ENCODE measurements around the gene VCAN. TPM values are rescaled to one million over a fixed set of nuclear protein-coding genes. Genes with fewer than 3 reads are reported as not detected.
"Not testable (repeated sequence)": the region's sequence is repeated elsewhere in the genome, so short reads cannot be mapped to it uniquely, and the experiment has no call there.

The VCAN gene
- total RNA-seq, 4 donors from 2014 or later: 26.8 to 148 (median 65.8) TPM

DNA sequence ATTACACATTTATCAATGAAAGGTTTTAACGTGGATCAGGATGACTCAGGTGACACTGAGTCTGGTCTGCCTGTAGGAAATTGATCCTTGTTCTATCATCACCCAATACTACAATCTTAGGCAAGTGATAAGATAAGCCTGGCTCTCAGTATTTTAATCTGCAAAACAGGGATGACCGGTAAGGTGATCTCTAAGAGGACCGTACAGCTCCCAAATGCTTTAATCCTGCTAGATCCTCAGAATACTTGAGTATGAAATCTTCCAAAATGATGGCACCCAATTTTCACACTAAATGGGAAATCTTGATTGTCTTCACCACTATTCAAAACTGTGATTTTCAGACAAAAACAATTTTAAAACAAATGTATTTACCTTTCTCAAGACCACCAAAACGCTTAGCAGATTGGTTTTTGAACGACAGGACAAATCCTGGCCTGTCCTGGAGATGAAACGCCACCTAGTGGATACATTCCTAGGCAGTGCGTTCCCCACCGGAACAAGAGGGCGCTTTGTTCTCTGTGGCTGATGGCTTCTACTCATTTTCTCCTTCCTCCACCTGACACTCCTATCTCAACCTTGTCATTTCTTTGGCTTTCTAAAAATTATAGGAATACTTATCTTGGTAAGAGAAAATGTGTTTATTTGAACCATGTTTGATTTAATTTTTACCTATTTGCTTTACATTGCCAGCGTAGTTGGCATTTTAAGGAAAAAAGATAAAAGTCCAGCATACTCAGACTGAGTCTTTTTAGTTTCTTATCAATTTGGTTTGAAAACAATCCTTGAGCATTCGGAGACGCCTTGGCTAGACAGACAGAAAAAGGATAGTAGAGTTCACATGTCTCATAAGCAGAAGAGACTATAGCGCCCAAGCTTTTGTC, 41.2 kb upstream of the VCAN start:
- Histone ChIP-seq H3K27ac (no peak overlapping the region), H3K9me3 (no peaks in the 10 kb centered on the region), H3K4me1 (no peaks in the 10 kb centered on the region), H3K36me3 (no peaks in the 10 kb centered on the region), H3K4me3 (no peak overlapping the region), H3K27me3 (no peaks in the 10 kb centered on the region)
- TF ChIP-seq POLR2A (IDR thresholded peaks at IDR 0.05) (no peak), EP300 (IDR thresholded peaks at IDR 0.05) (no peak), POLR2AphosphoS5 (IDR thresholded peaks at IDR 0.05) (no peak)
- TF ChIP-seq, protein P1, sequence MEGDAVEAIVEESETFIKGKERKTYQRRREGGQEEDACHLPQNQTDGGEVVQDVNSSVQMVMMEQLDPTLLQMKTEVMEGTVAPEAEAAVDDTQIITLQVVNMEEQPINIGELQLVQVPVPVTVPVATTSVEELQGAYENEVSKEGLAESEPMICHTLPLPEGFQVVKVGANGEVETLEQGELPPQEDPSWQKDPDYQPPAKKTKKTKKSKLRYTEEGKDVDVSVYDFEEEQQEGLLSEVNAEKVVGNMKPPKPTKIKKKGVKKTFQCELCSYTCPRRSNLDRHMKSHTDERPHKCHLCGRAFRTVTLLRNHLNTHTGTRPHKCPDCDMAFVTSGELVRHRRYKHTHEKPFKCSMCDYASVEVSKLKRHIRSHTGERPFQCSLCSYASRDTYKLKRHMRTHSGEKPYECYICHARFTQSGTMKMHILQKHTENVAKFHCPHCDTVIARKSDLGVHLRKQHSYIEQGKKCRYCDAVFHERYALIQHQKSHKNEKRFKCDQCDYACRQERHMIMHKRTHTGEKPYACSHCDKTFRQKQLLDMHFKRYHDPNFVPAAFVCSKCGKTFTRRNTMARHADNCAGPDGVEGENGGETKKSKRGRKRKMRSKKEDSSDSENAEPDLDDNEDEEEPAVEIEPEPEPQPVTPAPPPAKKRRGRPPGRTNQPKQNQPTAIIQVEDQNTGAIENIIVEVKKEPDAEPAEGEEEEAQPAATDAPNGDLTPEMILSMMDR (IDR thresholded peaks at IDR 0.05): peak; percentile 51 to 74 (median 57)
- WGBS, 2 donors (ENCODE audit: low coverage in 1 of 2): 46 to 48% methylated on average over 10 to 11 of the region's 13 CpGs
- no peak for ATAC-seq

DNA sequence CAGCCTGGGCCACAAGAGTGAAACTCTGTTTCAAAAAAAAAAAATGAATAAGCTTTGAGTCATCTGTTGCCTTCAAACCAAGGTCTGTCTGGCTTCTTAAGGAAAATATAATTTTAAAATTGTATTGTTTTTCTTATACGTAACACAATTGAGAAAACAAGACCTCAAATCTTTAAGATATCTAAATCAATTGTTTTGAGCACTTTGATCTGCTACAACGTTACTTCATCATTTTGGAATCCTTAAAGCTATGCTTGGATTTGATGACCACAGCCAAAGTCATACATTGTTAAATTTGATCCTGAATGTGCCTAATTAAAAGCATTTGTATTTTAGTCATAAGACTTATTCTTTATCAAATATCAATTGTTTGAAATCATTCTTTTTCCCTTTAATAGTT, 37.7 kb upstream of the VCAN start:
- no peaks in the 10 kb centered on the region for H3K27me3 ChIP-seq
- H3K27ac ChIP-seq: no peak overlapping the region
- no peak for ATAC-seq
- H3K36me3 ChIP-seq: no peaks in the 10 kb centered on the region
- no peaks in the 10 kb centered on the region for H3K9me3 ChIP-seq
- no peaks in the 10 kb centered on the region for H3K4me1 ChIP-seq
- TF ChIP-seq, protein P1 (IDR thresholded peaks at IDR 0.05): no peak
- no peak for TF ChIP-seq POLR2A (IDR thresholded peaks at IDR 0.05)
- TF ChIP-seq EP300 (IDR thresholded peaks at IDR 0.05): no peak
- TF ChIP-seq POLR2AphosphoS5 (IDR thresholded peaks at IDR 0.05): no peak
- WGBS, 2 donors (ENCODE audit: low coverage in 1 of 2): 48 to 96% methylated on average over 2 of the region's 2 CpGs
- H3K4me3 ChIP-seq: no peak overlapping the region

DNA sequence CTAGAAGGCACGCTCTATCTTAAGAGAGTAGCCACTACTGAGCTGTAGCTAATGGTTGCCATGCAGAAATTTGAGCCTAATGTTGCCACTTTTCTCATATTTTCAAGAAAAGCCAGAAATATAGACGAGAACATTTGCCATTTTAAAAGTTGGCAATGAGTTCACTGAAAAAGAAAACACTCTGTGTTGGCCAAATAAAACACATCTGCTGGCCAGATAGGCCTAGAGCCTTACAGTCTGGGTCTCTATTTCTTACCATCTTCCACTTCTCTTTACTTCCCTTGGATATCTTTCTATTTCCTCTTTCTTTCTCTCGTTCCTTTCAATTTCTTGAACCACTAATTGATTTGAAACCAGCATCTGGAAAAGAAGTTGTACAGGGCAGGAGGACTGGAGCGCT, 36.6 kb upstream of the VCAN start:
- ATAC-seq: no peak
- WGBS, 2 donors (ENCODE audit: low coverage in 1 of 2): 53 to 58% methylated on average over 3 to 4 of the region's 4 CpGs
- H3K27me3 ChIP-seq: no peaks in the 10 kb centered on the region
- H3K36me3 ChIP-seq: no peaks in the 10 kb centered on the region
- no peaks in the 10 kb centered on the region for H3K4me1 ChIP-seq
- TF ChIP-seq, protein P1 (IDR thresholded peaks at IDR 0.05): no peak
- TF ChIP-seq POLR2A (IDR thresholded peaks at IDR 0.05) (no peak), EP300 (IDR thresholded peaks at IDR 0.05) (no peak), POLR2AphosphoS5 (IDR thresholded peaks at IDR 0.05) (no peak)
- no peaks in the 10 kb centered on the region for H3K9me3 ChIP-seq
- no peak overlapping the region for H3K27ac ChIP-seq
- no peak overlapping the region for H3K4me3 ChIP-seq

DNA sequence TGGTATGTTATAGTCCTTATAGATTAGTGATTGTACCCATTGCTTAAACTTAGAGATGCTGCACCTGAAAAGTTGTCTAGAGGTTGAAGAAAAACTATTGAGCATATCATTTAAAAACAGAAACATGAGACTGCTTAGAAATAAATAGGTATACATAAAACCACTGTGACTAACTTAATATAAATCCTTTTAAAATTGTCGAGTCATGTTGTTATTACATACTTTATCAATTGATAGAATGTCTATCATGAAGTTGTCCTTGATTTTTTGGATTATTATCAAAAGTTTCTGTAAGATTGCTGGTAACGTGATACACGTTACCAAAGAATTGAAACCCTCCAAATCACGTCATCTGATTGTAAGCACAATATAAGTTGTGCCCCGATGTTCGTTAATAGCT, 35.3 kb upstream of the VCAN start:
- TF ChIP-seq, protein P1 (IDR thresholded peaks at IDR 0.05): no peak
- TF ChIP-seq POLR2A (IDR thresholded peaks at IDR 0.05) (no peak), POLR2AphosphoS5 (IDR thresholded peaks at IDR 0.05) (no peak), EP300 (IDR thresholded peaks at IDR 0.05) (no peak)
- 93 to 95% methylated on average over 6 of the region's 6 CpGs for WGBS, 2 donors (ENCODE audit: low coverage in 1 of 2)
- H3K9me3 ChIP-seq: no peaks in the 10 kb centered on the region

DNA sequence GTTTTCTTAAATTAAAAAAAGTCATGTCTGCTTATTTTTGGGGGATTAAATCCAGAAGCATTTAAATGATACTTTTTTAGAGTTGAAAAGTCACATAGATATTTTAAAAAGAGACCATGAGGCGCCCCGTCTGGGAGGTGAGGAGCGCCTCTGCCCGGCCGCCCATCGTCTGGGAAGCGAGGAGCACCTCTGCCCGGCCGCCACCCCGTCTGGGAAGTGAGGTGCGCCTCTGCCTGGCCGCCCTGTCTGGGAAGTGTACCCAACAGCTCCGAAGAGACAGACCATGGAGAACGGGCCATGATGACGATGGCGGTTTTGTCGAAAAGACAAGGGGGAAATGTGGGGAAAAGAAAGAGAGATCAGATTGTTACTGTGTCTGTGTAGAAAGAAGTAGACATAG, 33.8 kb upstream of the VCAN start:
- not testable (repeated sequence) for H3K4me1 ChIP-seq, H3K4me3 ChIP-seq, H3K27ac ChIP-seq, H3K9me3 ChIP-seq, H3K36me3 ChIP-seq, ATAC-seq, H3K27me3 ChIP-seq
- WGBS, 2 donors (ENCODE audit: low coverage in 1 of 2): 95 to 100% methylated on average over 4 to 16 of the region's 17 CpGs

More for the DNA sequence above, 35.3 kb upstream of the VCAN start:
- Histone ChIP-seq H3K27me3 (no peaks in the 10 kb centered on the region), H3K4me1 (no peaks in the 10 kb centered on the region), H3K27ac (no peak overlapping the region), H3K4me3 (no peak overlapping the region), H3K36me3 (no peaks in the 10 kb centered on the region)
- ATAC-seq: no peak
